Stimulated activated CD4-positive, alpha-beta T cell treated with anti-CD3 and anti-CD28 coated beads, TNF-alpha, amount 100 ng/mL, for 4 hours (primary cell): ENCODE results near the gene PRR20G.

Experiments used
- DNase-seq, 3 experiments: peaks; one replicate each; pipeline ENCODE4 v3.0.0-alpha.2; 2020; ENCODE audit warnings: low read depth in 3 of 3

Gene PRR20G

GRCh38 chr3:127263586-127264231 lies 24.1 kb downstream of the PRR20G start:
- DNase-seq = no peak

GRCh38 chr3:127263037-127263436 lies 24.8 kb downstream of the PRR20G start:
- DNase-seq = no peak

- DNase-seq = no peak
Measured at GRCh38 chr3:127262533-127262932, 25.3 kb downstream of the PRR20G start.

GRCh38 chr3:127261925-127262324 lies 25.9 kb downstream of the PRR20G start:
- DNase-seq = no peak

GRCh38 chr3:127260826-127261555 lies 26.9 kb downstream of the PRR20G start:
- DNase-seq = no peak

- DNase-seq = no peak
Measured at GRCh38 chr3:127260416-127260815, 27.4 kb downstream of the PRR20G start.

GRCh38 chr3:127259882-127260281 lies 28.0 kb downstream of the PRR20G start:
- DNase-seq = no peak

- DNase-seq = no peak
Measured at GRCh38 chr3:127258733-127259132, 29.1 kb downstream of the PRR20G start.

- DNase-seq = no peak
Measured at GRCh38 chr3:127257351-127257750, 30.5 kb downstream of the PRR20G start.

GRCh38 chr3:127256733-127257271 lies 31.0 kb downstream of the PRR20G start:
- DNase-seq = no peak

- no peak for DNase-seq
Measured at GRCh38 chr3:127256138-127256537, 31.7 kb downstream of the PRR20G start.

GRCh38 chr3:127255516-127255915 lies 32.3 kb downstream of the PRR20G start:
- DNase-seq = no peak

- no peak for DNase-seq
Measured at GRCh38 chr3:127254730-127255129, 33.1 kb downstream of the PRR20G start.

GRCh38 chr3:127254033-127254644 lies 33.7 kb downstream of the PRR20G start:
- no peak for DNase-seq

- no peak for DNase-seq
Measured at GRCh38 chr3:127253491-127253890, 34.4 kb downstream of the PRR20G start.

- no peak for DNase-seq
Measured at GRCh38 chr3:127252446-127252845, 35.4 kb downstream of the PRR20G start.

GRCh38 chr3:127250032-127250431 lies 37.8 kb downstream of the PRR20G start:
- DNase-seq = no peak

GRCh38 chr3:127247292-127247691 lies 40.6 kb downstream of the PRR20G start:
- DNase-seq = no peak

GRCh38 chr3:127238602-127239001 lies 49.2 kb downstream of the PRR20G start:
- DNase-seq = no peak

- no peak for DNase-seq
Measured at GRCh38 chr3:127237835-127238234, 50.0 kb downstream of the PRR20G start.

- DNase-seq = no peak
Measured at GRCh38 chr3:127235706-127236105, 52.1 kb downstream of the PRR20G start.

- no peak for DNase-seq
Measured at GRCh38 chr3:127234778-127235177, 53.1 kb downstream of the PRR20G start.
